Airway epithelial cell (primary cell): ENCODE measurements around the gene PRKACB. TPM values are rescaled to one million over a fixed set of nuclear protein-coding genes. Genes with fewer than 3 reads are reported as not detected.

Source experiments
- total RNA-seq: library from RNA; depleted of rRNA; stranded (reverse); fragments of >200 nt; gene quantifications from 2 replicates; pipeline ENCODE4 v1.2.3, GENCODE V29; 2015

Gene PRKACB
- total RNA-seq, result 8.8 and 12.3 TPM in 2 replicates

GRCh38 chr1:84143796-84144565 is at the start of gene PRKACB:
Gene PRKACB (plus strand): TSS chr1:84144271. CDS start chr1:84144362, 91 bp downstream.

Other genes starting within 250 kb of the PRKACB start
- 2.1 and 2.5 TPM in 2 replicates for gene TTLL7, start 145.1 kb upstream of the PRKACB start, total RNA-seq
- 1.1 and 1.3 TPM in 2 replicates for gene SAMD13, start 157.4 kb downstream of the PRKACB start, total RNA-seq